ENCODE measurements around the gene UBE2E1.

DNA sequence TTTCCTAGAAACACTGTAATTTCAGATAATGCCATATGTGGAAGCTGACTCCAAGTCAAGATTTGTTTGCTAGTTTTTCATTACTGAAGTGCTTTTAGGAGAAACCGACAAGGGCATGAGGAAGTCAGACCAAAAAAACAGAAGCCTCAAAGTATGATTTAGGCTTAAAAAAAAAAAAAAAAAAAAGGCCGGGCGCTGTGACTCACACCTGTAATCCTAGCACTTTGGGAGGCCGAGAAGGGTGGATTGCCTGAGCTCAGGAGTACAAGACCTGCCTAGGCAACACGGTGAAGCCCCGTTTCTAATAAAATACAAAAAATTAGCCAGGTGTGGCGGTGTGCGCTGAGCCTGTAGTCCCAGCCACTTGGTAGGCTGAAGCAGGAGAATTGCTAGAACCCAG is 122.8 kb downstream of the UBE2E1 start:
- TF ChIP-seq, protein P1, sequence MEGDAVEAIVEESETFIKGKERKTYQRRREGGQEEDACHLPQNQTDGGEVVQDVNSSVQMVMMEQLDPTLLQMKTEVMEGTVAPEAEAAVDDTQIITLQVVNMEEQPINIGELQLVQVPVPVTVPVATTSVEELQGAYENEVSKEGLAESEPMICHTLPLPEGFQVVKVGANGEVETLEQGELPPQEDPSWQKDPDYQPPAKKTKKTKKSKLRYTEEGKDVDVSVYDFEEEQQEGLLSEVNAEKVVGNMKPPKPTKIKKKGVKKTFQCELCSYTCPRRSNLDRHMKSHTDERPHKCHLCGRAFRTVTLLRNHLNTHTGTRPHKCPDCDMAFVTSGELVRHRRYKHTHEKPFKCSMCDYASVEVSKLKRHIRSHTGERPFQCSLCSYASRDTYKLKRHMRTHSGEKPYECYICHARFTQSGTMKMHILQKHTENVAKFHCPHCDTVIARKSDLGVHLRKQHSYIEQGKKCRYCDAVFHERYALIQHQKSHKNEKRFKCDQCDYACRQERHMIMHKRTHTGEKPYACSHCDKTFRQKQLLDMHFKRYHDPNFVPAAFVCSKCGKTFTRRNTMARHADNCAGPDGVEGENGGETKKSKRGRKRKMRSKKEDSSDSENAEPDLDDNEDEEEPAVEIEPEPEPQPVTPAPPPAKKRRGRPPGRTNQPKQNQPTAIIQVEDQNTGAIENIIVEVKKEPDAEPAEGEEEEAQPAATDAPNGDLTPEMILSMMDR (IDR thresholded peaks at IDR 0.05) = no peak
- TF ChIP-seq EP300 (IDR thresholded peaks at IDR 0.05) (no peak), POLR2AphosphoS5 (IDR thresholded peaks at IDR 0.05) (no peak), POLR2A (IDR thresholded peaks at IDR 0.05) (no peak)

All from stomach (tissue), 4 donors.